KOPT-K1 (cell line): ENCODE data around the gene HPS5.
"Not testable (repeated sequence)": the region's sequence is repeated elsewhere in the genome, so short reads cannot be mapped to it uniquely, and the experiment has no call there.

Experiments used
- H3K27ac ChIP-seq: fragments of 200-600 bp; sonication (generic); 2 replicates; pipeline ENCODE4 v1.5.1; 2016; ENCODE audit warnings: antibody characterized with exemption, mild to moderate bottlenecking, low read depth, low read length; ENCODE audit not compliant: poor library complexity, severe bottlenecking
- H3K36me3 ChIP-seq: fragments of 200-600 bp; sonication (generic); 2 replicates; pipeline ENCODE4 v1.5.1; 2017; ENCODE audit warnings: antibody characterized with exemption, mild to moderate bottlenecking, low read length, moderate library complexity; ENCODE audit not compliant: insufficient read depth
- H3K9me3 ChIP-seq: fragments of 200-600 bp; sonication (generic); 2 replicates; pipeline ENCODE4 v1.5.1; 2017; ENCODE audit warnings: antibody characterized with exemption, low read length, mild to moderate bottlenecking; ENCODE audit not compliant: insufficient read depth, poor library complexity, severe bottlenecking

The HPS5 gene

DNA sequence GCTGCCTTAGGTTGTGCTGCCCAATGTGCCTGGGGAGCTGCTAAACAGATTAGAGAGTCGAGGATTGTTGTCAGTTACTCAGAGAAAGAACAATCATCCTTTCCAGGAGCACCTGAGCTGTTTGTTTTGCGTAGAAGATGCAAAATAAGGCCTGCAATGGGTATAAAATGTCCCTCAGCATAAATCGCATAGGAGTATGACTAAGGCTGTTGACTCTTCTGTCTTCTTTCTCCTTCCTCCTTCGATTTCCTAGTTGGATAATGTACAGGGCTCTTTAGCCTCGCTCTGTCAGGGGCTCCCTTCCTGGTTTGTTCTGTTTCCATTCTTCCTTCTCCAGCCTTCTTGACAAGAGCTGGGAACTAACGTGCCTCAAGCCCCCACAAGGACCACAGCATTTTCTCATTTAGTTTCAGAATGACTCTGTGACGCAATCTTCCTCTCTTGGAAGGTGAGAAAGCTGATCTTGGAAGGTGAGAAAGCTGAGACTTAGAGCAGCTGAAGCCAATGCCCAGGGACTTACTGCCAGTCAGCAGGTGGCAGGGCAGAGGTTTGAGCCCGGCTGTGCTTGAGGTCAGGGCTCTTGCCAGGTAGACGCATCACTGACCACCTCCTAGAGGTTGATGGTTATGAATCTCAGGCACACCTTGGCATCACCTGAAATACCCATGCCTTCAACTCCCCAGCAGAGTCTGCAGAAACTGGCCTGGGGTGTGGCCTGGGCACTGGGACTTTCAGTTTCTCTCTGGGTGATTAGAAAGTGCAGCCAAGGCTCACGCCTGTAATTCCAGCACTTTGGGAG, 54.4 kb downstream of the HPS5 start:
- H3K27ac ChIP-seq, H3K36me3 ChIP-seq, H3K9me3 ChIP-seq: not testable (repeated sequence)

DNA sequence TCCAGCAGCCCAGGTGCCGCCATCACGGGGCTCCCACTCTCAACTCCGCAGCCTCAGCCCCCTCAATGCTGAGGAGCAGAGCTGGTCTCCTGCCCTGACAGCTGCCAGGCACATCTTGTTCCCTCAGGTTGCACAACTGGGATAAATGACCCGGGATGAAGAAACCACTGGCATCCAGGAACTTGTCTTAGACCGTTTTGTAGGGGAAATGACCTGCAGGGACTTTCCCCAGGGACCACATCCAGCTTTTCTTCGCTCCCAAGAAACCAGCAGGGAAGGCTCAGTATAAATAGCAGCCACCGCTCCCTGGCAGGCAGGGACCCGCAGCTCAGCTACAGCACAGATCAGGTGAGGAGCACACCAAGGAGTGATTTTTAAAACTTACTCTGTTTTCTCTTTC, 56.0 kb downstream of the HPS5 start, which contains the start of gene SAA1:
Gene SAA1, plus strand, starts transcription at position 316 of the 400 bp plus-strand sequence. CDS start 624 bp downstream, outside the sequence.
- no peak within 1 kb of the TSS for H3K27ac ChIP-seq
- no peaks in the 10 kb centered on the region for H3K36me3 ChIP-seq
- H3K9me3 ChIP-seq = no peaks in the 10 kb centered on the region

DNA sequence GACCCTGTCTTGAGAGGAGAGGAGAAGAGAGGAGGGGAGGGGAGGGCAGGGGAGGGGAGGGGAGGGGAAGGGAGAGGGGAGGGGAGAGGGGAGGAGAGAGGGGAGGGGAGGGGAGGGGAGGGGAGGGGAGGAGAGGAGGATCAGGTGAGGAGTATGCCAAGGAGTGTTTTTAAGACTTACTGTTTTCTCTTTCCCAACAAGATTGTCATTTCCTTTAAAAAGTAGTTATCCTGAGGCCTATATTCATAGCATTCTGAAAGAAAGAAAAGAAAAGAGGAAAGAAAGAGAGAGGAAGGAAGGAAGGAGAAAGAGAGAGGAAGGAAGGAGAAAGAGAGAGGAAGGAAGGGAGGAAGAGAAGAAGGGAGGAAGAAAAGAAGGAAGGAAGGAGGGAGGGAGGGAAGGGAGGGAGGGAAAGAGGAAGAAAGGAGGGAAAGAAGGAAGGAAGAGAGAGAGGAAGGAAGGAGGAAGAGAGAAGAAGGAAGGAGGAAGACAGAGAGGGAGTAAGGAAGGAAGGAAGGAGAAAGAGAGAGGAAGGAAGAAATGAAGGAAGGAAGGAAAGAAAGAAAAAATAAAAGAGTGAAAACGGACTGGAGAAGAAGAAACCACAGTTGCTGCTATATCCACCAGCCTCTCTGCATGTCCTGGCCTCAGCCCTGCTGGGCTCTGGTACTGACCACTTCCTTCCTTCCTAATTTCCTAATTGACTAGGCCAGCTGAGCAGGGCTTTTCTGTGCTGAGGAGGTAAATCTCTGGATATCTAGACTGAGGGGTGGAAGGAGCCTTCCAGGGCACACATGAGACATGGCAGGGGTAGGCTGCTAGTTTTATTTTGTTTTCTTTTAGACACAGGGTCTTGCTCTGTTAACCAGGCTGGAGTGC, 57.0 kb downstream of the HPS5 start:
- no peaks in the 10 kb centered on the region for H3K36me3 ChIP-seq
- no peaks in the 10 kb centered on the region for H3K9me3 ChIP-seq
- H3K27ac ChIP-seq = no peak overlapping the region

DNA sequence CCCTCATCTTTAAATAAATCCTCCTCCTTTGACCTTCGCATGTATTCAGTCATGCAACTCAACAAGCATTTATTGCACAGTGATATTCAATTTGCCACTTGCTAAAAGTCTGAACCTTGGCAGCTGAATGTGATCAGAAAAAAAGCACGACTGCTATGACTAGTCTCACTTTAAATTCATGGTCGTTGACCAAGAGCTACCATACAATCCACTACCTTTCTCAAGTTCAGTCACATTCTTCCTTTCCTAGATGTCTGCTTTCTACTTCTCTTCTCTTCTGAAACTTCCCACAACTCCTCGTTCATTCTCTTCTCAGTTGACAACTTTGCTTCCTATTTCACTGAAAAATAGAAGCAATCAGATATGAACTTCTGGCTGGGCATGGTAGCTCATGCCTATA, 57.9 kb downstream of the HPS5 start:
- Histone ChIP-seq H3K27ac (no peak overlapping the region), H3K36me3 (no peaks in the 10 kb centered on the region), H3K9me3 (no peaks in the 10 kb centered on the region)

DNA sequence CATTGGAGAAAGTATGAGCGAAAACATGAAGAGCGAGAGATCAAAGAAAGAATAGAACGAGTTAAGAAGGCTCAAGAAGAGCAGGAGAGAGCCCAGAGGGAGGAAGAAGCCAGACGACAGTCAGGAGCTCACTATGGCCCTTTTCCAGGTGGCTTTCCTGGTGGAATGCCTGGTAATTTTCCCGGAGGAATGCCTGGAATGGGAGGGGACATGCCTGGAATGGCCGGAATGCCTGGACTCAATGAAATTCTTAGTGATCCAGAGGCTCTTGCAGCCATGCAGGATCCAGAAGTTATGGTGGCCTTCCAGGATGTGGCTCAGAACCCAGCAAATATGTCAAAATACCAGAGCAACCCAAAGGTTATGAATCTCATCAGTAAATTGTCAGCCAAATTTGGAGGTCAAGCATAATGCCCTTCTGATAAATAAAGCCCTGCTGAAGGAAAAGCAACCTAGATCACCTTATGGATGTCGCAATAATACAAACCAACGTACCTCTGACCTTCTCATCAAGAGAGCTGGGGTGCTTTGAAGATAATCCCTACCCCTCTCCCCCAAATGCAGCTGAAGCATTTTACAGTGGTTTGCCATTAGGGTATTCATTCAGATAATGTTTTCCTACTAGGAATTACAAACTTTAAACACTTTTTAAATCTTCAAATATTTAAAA, 59.1 kb downstream of the HPS5 start:
- H3K36me3 ChIP-seq, H3K27ac ChIP-seq, H3K9me3 ChIP-seq: not testable (repeated sequence)

DNA sequence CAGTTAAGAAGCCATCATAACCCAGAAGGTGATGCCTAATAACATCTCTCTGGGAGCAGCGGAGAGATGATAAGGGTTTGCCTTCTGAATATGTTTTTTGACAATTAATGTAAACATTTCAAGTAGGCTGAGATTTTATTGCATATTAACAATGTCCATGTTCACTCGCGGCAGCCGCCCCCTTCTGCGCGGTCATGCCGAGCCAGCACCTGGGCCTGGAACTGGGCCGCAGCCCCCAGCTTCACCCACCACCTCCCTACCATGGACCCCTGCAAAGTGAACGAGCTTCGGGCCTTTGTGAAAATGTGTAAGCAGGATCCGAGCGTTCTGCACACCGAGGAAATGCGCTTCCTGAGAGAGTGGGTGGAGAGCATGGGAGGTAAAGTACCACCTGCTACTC, 60.2 kb downstream of the HPS5 start:
- Histone ChIP-seq H3K9me3 (no peaks in the 10 kb centered on the region), H3K36me3 (no peaks in the 10 kb centered on the region), H3K27ac (no peak overlapping the region)

DNA sequence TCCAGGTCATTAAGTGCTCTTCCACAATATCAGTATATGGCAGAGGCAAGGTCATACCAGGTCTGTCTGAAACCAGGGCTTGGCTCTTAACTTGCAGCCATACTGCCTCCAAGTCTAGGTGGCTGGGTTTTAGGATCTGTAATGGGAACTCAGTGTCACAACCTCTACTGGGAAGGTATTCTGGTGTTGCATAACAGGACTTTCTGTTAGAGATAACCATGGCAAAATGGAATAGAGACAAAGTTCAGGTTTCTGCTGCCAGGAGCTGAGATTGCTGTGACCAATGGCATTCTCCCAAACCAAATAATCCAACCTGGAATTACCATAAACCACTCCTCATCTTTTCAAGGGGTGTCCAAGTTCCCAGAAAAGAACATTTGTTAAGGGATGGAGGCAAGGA, 62.7 kb downstream of the HPS5 start:
- Histone ChIP-seq H3K27ac (no peak overlapping the region), H3K9me3 (no peaks in the 10 kb centered on the region), H3K36me3 (no peaks in the 10 kb centered on the region)

DNA sequence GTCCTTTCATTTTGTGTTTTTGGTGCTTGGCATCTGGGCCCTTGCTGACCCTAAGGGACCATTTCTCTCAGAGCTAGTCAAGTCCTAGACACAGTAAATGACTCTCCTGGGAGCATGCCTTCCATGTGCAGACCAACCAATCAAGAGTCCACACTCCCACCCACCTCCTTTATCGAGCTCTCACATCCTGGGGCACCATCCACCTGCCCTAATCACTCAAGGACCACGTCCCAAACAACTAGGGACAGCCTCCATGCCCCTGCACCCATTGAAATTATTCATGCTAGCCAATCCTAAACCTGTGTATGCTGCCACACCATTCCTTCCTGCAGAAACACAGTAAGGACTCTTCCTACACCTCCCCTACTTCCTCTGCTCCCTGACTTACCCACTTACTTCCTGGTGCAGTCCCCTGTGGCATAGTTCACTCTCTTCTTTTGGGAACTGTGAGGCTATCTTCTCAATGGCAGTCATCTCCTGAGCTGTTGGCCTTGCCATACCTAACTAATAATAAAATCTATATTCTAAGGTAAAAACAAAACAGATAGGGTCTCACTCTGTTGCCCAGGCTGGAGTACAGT, 67.1 kb downstream of the HPS5 start:
- Histone ChIP-seq H3K9me3 (no peaks in the 10 kb centered on the region), H3K36me3 (no peaks in the 10 kb centered on the region), H3K27ac (no peak overlapping the region)

DNA sequence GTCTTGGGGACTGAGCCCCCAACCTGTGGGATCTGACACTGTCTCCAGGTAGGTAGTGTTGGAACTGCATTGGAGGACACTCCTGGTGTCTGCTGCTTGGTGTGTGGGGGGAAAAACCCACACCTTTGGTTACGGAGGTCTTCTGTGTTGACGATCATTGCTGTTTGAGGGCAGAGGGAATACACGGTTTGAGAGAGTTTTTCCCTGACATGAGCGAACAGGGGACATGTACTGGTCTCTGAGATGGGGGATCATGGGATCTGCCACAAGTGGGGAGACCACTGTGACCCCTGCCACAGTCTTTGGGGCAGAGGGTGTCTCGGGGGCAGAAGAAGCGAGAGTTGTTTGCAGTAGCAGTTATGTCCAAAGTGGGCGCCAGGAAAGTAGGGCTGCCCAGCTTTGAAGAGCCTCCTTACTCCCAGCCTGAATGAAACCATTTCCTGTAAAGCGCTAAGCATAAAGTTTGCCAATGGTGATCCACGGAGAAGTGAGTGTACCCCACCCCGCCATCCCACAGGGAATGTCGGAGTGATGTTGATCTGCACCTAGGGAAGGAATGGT, 68.1 kb downstream of the HPS5 start:
- H3K27ac ChIP-seq = no peak overlapping the region

DNA sequence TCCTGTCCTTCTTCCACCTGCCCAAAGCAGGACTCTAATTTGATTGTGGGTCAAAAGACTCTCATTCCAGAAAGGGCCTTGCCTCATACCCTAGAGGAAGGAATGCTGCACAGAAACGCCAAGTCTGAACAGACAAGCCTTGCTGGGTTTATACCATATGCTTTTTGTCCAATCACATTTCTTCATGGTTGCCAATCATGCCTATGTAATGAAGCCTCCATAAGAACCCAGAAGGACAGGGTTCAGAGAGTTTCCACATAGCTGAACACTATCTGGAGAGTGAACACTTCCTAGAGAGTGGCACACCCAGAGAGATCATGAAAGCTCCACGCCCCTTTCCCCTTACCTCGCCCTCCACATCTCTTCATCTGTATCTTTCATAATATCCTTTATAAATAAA, 68.7 kb downstream of the HPS5 start:
- Histone ChIP-seq H3K27ac (no peak overlapping the region), H3K9me3 (no peaks in the 10 kb centered on the region), H3K36me3 (no peaks in the 10 kb centered on the region)

More for the DNA sequence above, 68.1 kb downstream of the HPS5 start:
- Histone ChIP-seq H3K36me3 (no peaks in the 10 kb centered on the region), H3K9me3 (no peaks in the 10 kb centered on the region)

DNA sequence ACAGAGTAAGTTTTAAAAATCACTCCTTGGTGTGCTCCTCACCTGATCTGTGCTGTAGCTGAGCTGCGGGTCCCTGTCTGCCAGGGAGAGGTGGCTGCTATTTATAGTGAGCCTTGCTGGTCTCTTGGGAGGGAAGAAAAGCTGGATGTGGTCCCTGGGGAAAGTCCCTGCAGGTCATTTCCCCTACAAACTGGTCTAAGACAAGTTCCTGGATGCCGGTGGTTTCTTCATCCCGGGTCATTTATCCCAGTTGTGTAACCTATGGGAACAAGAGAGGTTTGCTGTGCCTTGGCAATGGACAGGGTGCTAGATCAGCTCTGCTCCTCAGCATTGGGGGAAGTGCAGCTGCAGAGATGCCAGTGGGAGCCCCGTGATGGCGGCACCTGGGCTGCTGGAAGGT, 73.4 kb downstream of the HPS5 start, which contains the start of gene SAA2:
Gene SAA2, minus strand, starts transcription at position 108 of the 400 bp plus-strand sequence. CDS start 657 bp downstream, outside the sequence.
- no peaks in the 10 kb centered on the region for H3K9me3 ChIP-seq
- H3K36me3 ChIP-seq = no peaks in the 10 kb centered on the region
- H3K27ac ChIP-seq = no peak within 1 kb of the TSS

DNA sequence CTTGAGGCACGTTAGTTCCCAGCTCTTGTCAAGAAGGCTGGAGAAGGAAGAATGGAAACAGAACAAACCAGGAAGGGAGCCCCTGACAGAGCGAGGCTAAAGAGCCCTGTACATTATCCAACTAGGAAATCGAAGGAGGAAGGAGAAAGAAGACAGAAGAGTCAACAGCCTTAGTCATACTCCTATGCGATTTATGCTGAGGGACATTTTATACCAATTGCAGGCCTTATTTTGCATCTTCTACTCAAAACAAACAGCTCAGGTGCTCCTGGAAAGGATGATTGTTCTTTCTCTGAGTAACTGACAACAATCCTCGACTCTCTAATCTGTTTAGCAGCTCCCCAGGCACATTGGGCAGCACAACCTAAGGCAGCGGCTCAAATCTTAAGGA, 74.8 kb downstream of the HPS5 start:
- not testable (repeated sequence) for H3K36me3 ChIP-seq, H3K9me3 ChIP-seq, H3K27ac ChIP-seq

DNA sequence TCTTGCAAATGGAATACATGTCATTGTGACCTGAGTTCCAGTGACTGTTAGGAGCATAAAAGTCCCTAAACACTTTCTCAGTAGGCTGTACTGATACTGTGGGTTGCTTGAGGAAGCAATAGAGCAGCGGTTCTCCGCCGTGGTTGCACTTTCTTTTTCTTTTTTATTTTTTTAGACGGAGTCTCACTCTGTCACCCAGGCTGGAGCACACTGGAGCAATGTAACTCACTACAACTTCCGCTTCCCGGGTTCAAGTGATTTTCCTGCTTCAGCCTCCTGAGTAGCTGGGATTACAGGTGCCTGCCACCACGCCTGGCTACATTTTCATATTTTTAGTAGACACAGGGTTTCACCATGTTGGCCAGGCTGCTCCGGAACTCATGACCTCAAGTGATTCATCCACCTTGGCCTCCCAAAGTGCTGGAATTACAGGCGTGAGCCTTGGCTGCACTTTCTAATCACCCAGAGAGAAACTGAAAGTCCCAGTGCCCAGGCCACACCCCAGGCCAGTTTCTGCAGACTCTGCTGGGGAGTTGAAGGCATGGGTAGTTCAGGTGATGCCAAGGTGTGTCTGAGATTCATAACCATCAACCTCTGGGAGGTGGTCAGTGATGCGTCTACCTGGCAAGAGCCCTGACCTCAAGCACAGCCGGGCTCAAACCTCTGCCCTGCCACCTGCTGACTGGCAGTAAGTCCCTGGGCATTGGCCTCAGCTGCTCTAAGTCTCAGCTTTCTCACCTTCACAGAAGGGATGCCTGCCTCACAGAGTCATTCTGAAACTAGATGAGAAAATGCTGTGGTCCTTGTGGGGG, 75.4 kb downstream of the HPS5 start:
- not testable (repeated sequence) for H3K27ac ChIP-seq, H3K9me3 ChIP-seq, H3K36me3 ChIP-seq

DNA sequence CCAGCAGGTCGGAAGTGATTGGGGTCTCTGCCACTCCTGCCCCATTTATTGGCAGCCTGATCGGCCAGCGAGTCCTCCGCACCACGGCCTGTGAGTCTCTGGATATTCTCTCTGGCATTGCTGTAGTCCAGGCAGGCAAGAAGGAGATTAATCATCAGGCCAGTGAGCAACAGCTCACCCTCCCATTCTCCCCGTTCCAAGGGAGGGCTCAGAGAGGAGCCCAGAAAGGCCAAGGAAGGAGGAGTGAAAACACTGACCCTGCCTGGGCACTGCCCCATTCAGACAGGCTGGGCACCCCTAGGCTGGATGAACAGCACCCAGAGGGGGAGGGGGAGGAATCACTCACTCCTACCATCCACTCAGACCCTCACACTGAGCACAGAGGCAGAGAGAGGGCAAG, 76.5 kb downstream of the HPS5 start:
- H3K9me3 ChIP-seq = no peaks in the 10 kb centered on the region
- no peaks in the 10 kb centered on the region for H3K36me3 ChIP-seq
- no peak overlapping the region for H3K27ac ChIP-seq
